SKM-1 (cell line): Measurements from ENCODE around the gene PCYT1A.
"Not testable (repeated sequence)": the region's sequence is repeated elsewhere in the genome, so short reads cannot be mapped to it uniquely, and the experiment has no call there.

Experiments
- DNase-seq: peaks from one replicate; lab custom pipeline; 2025; ENCODE audit not compliant: unreplicated experiment; lab: John Stamatoyannopoulos, UW

Gene PCYT1A

GRCh38 chr3:196216681-196217211, 70.8 kb downstream of the PCYT1A start:
- DNase-seq, result no peak

GRCh38 chr3:196216089-196216564, 71.4 kb downstream of the PCYT1A start, which contains the start of gene SLC51A:
Gene SLC51A (plus strand): TSS chr3:196216534. CDS start chr3:196216713, 179 bp downstream.
- no peak for DNase-seq

- no peak for DNase-seq
These were observed 72.0 kb downstream of the PCYT1A start for GRCh38 chr3:196215493-196216020.

- no peak for DNase-seq
These were observed 72.6 kb downstream of the PCYT1A start for GRCh38 chr3:196214783-196215441.

- DNase-seq, result no peak
These were observed 76.6 kb downstream of the PCYT1A start, which contains the start of gene ZDHHC19 for GRCh38 chr3:196210673-196211556. Gene ZDHHC19 (minus strand): TSS chr3:196211400. CDS start chr3:196211315, 85 bp downstream.

GRCh38 chr3:196209944-196210672, 77.4 kb downstream of the PCYT1A start:
- not testable (repeated sequence) for DNase-seq

- no peak for DNase-seq
These were observed 78.4 kb downstream of the PCYT1A start for GRCh38 chr3:196208942-196209695.

GRCh38 chr3:196207833-196208607, 79.5 kb downstream of the PCYT1A start:
- DNase-seq, result peak; percentile 34

GRCh38 chr3:196207159-196207832, 80.2 kb downstream of the PCYT1A start:
- DNase-seq, result no peak

GRCh38 chr3:196205442-196206205, 81.9 kb downstream of the PCYT1A start:
- not testable (repeated sequence) for DNase-seq

GRCh38 chr3:196203846-196204245, 83.7 kb downstream of the PCYT1A start:
- DNase-seq, result no peak

- no peak for DNase-seq
These were observed 85.0 kb downstream of the PCYT1A start for GRCh38 chr3:196202516-196202970.

GRCh38 chr3:196198771-196199753, 88.5 kb downstream of the PCYT1A start:
- DNase-seq, result no peak

GRCh38 chr3:196198081-196198675, 89.3 kb downstream of the PCYT1A start:
- DNase-seq, result no peak

- DNase-seq, result no peak
These were observed 90.0 kb downstream of the PCYT1A start for GRCh38 chr3:196197524-196197923.

- DNase-seq, result no peak
These were observed 91.8 kb downstream of the PCYT1A start for GRCh38 chr3:196195664-196196265.
